Measurements from ENCODE around the gene NEO1.

NEO1 gene

DNA sequence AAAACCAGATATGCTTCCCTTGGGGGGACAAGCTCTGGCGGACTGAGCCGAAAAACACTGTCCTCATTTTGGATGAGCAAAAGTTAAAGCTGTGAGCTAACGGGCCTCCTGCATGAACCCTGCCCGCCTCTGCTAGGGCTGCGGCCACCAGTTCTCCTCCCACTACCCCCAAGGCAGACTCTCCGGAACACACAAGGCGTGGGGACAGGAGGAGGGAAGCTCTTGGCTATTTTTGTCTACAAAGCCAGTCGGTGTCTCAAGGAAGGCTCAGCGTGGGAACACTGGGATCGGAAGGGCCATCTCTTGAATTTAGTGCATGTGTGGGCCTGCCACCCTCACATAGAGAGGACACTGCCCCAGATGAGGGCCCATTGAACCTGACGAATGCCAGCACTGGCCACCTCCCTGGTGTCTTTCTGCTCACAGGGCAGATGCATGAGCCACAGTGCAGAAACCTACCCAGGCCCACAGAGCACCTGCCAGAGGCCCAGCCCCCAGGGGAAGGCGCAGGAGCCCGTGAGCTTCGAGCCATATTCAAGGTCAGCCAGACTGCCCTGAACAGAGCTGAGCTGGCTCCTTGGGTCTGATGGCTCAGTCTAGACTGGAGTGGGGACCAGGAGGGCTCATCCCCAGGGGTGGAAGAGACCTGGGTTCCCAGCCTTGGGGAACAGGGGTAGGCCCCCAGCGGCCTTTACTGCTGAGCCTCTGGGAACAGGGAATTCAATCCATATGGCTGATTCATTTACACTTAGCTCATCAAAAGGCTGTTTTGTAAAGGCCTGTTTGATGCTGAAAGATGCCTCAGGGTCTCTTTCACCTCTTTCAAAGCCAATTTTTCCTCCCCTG is 278.2 kb downstream of the NEO1 start:
- no peak for DNase-seq (ENCODE audit: low spot score)

DNA sequence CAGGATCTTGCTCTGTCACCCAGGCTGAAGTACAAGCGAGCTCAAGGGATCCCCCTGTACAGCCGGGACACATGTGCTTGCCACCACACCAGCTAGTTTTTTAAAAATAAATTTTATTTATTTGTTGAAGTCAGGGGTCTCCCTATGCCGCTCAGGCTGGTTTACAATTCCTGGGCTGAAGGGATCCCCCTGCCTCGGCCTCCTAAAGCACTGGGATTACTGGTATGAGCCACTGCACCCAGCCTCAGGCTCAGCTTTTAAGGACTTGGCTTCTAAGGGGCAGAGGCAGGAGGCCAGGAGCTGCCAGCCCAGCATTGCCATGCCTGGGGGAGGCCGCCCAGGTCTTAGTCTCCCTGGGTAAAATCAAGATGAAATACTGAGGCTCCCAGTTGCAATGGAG is 279.2 kb downstream of the NEO1 start:
- no peak for DNase-seq (ENCODE audit: low spot score)

- no peak for DNase-seq (ENCODE audit: low spot score)
These were observed 280.0 kb downstream of the NEO1 start for GRCh38 chr15:73331991-73332925.

DNA sequence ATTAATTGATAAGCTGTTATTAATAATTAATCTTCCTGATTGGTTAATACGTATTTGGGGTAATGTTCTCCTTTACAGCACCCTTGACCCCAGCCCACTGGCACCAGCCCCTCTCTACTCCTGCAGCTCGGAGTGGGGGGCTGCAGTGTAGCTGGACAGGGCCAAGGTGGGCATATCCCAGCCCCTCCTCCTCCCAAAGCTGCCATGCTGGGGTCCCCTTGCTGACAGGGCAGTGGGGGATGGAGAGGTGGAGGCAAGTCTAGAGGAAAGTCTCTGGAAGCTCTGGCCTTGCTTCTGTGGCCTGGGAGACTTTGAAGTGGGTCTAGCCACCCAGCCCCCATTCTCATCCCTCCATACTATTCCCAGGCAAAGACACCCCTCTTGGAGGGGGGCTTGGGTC is 280.7 kb downstream of the NEO1 start:
- no peak for DNase-seq (ENCODE audit: low spot score)

GRCh38 chr15:73334086-73334485 is 281.8 kb downstream of the NEO1 start:
- no peak for DNase-seq (ENCODE audit: low spot score)

GRCh38 chr15:73335026-73335425 is 282.8 kb downstream of the NEO1 start:
- no peak for DNase-seq (ENCODE audit: low spot score)

DNA sequence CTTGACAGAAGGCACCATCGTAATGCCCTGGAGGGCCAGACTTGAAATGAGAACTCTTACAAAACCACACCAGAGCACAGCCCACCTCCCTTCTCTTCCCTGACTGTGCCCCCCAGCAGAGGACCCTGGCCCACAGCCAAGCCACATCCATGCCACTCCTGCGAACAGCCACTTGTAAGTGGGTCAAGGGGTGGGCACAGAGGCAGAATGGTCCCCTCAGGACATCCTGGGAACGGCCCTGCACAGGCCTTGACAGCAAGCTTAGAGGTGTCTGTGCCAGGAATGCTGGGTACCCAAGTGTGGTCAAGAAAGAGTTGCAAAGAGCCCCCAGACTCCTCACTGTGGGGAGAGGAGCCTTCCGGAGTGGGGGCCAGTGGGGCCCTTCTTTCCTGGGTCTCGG is 283.2 kb downstream of the NEO1 start:
- no peak for DNase-seq (ENCODE audit: low spot score)

DNA sequence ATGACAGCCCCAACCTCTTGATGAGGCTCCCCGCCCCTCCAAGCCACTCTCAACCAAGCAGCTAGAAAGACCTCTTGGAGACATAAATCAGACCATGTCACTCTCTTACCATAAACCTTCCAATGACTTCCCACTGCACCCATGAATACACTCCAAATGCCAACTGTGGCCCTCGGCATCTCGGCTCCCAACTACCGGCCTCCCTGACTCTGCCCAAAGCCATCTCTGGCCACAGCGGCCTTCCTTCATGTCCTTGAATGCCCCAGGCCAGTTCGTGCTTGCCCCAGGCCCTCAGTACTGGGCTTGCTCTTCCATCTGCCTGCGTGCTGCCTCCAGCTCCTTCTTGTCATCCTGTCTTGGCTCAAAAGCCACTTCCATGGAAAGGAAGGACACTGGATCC is 284.5 kb downstream of the NEO1 start:
- DNase-seq (ENCODE audit: low spot score), result no peak

- DNase-seq (ENCODE audit: low spot score), result no peak
These were observed 284.9 kb downstream of the NEO1 start for GRCh38 chr15:73337187-73337586.

GRCh38 chr15:73338058-73338457 is 285.8 kb downstream of the NEO1 start:
- DNase-seq (ENCODE audit: low spot score), result no peak

- DNase-seq (ENCODE audit: low spot score), result no peak
These were observed 286.5 kb downstream of the NEO1 start for GRCh38 chr15:73338606-73339374.

- no peak for DNase-seq (ENCODE audit: low spot score)
These were observed 288.4 kb downstream of the NEO1 start for GRCh38 chr15:73340502-73341192.

GRCh38 chr15:73341886-73342600 is 289.8 kb downstream of the NEO1 start:
- no peak for DNase-seq (ENCODE audit: low spot score)

GRCh38 chr15:73344056-73344455 is 291.8 kb downstream of the NEO1 start:
- no peak for DNase-seq (ENCODE audit: low spot score)

DNA sequence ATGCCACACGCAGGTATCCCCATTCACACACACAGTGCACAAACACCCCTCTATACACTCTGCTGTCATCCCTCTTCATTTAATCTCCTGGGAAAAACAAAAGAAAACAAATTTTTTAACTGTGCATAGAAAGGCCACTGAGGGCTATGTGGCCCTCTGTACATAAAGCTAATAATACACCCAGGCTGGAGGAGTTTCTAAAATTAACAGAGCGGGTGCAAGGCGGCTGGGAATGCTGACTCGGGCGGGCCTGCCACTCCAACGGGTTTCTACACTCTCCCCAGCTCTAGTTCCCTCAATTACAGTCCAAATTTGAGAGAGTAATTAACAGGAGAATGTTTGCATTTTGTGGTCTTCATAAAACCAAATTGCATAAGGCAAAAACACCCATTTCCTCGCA is 293.4 kb downstream of the NEO1 start:
- no peak for DNase-seq (ENCODE audit: low spot score)

- DNase-seq (ENCODE audit: low spot score), result peak; percentile 45
These were observed 294.6 kb downstream of the NEO1 start for GRCh38 chr15:73346735-73347312.

DNA sequence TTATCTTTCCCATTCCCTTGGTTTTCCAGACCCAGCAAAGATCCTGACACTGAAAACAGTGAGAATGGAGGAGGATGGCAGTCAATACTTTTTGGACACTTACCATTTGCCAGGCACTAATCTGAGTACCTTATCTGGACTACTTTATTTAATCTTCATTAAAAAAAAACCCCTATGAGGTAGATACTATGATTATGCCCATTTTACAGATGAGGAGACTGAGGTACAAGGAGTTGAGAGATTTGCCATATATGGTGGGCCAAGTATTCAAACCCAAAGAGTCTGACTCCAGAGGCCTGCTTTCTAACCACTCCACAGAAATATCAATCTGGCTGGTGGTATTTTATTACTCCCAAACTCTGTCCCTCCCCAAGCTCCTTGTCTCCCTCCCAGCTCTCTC is 296.9 kb downstream of the NEO1 start:
- DNase-seq (ENCODE audit: low spot score), result no peak

DNA sequence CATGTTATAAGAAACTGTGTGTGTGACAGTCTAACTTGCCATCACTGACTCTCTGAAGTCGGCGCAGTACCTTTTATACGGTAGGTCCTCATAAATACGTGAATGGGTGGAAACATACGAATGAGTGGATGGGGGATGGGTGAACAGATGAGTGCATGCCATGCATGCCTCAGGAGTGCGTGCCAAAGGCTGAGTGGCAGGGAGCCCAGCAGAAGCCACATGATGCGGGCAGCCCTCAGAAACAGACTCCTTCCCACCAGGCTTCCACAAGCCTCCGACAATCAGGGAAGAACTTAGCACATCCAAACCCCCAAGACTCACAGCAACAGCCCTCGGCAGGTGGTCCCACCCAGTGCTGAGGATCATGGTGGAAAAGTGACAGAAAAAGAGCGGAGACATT is 299.8 kb downstream of the NEO1 start:
- no peak for DNase-seq (ENCODE audit: low spot score)

- DNase-seq (ENCODE audit: low spot score), result no peak
These were observed 301.5 kb downstream of the NEO1 start for GRCh38 chr15:73353734-73354133.

DNA sequence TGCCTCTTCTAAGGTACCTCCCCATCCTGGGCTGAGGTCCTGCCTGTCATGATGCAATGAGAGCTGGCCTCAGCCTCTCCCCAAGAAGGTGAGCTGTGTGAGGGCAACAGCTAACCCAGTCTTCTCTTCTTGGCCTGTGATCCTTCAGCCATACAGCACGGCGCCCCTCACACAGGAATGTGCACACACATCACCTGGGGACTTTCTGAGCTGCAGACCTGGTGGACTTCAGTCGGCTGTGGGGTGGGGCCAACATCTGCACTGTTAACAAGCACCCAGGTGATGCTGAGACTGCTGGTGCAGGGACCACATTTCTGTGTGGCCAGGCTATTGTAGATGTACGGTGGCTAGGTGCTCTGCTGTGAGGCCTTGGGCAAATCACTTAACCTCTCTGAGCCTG is 302.0 kb downstream of the NEO1 start:
- DNase-seq (ENCODE audit: low spot score), result no peak
